SK-N-MC (cell line): ENCODE data around the gene KIAA1755.

ENCODE experiments used
- DNase-seq: peaks from one replicate; pipeline ENCODE4 v3.0.0-alpha.2; 2011; ENCODE audit warnings: low read depth, low spot score
- H3K27ac ChIP-seq: fragments of 200-600 bp; sonication (generic); 2 replicates; pipeline ENCODE4 v1.5.1; 2016; ENCODE audit warnings: mixed run types
- H3K36me3 ChIP-seq: fragments of 200-600 bp; sonication (generic); 2 replicates; pipeline ENCODE4 v1.6.1; 2017; ENCODE audit warnings: antibody characterized with exemption, low read length, mixed read lengths; ENCODE audit not compliant: insufficient read depth
- H3K4me3 ChIP-seq: fragments of 200-600 bp; sonication (generic); 2 replicates; pipeline ENCODE4 v1.5.1; 2016
- H3K9ac ChIP-seq: fragments of 200-600 bp; sonication (generic); 2 replicates; pipeline ENCODE4 v1.8.0; 2017; ENCODE audit warnings: mixed run types, mixed read lengths; ENCODE audit not compliant: insufficient read length
- H3K9me3 ChIP-seq: fragments of 200-600 bp; sonication (generic); 2 replicates; pipeline ENCODE4 v1.6.1; 2017; ENCODE audit warnings: low read depth, mild to moderate bottlenecking, antibody characterized with exemption, low read length, moderate library complexity, mixed read lengths
- EZH2 ChIP-seq: fragments of 200-600 bp; sonication (generic); IDR thresholded peaks from one replicate; pipeline ENCODE4 v1.6.1; 2017; ENCODE audit warnings: antibody characterized with exemption
- FOXP2 ChIP-seq: optimal IDR thresholded peaks from 2 replicates; pipeline ENCODE3; 2011; ENCODE audit warnings: mild to moderate bottlenecking, moderate library complexity; ENCODE audit not compliant: insufficient read depth; ENCODE audit errors: extremely low read length, control extremely low read depth
- POLR2AphosphoS5 ChIP-seq: IDR thresholded peaks from 2 replicates; pipeline ENCODE4 v1.6.1; 2012; ENCODE audit warnings: mild to moderate bottlenecking, low read depth, low read length, borderline replicate concordance

The KIAA1755 gene

GRCh38 chr20:38278763-38279162 lies 18.2 kb upstream of the KIAA1755 start:
- Histone ChIP-seq H3K27ac (no peak overlapping the region), H3K9me3 (no peaks in the 10 kb centered on the region), H3K9ac (no peak overlapping the region), H3K36me3 (no peaks in the 10 kb centered on the region), H3K4me3 (no peak overlapping the region)
- no peak for DNase-seq
- TF ChIP-seq FOXP2 (no peak), POLR2AphosphoS5 (no peak), EZH2 (no peak)

- H3K9me3 ChIP-seq = no peaks in the 10 kb centered on the region
- no peak for TF ChIP-seq POLR2AphosphoS5
- no peak overlapping the region for H3K27ac ChIP-seq
- no peaks in the 10 kb centered on the region for H3K36me3 ChIP-seq
- H3K4me3 ChIP-seq = no peak overlapping the region
- no peak for DNase-seq
- no peak overlapping the region for H3K9ac ChIP-seq
Observed at GRCh38 chr20:38278131-38278530, 17.6 kb upstream of the KIAA1755 start.

- Histone ChIP-seq H3K9ac (no peak overlapping the region), H3K4me3 (no peak overlapping the region), H3K27ac (no peak overlapping the region), H3K36me3 (no peaks in the 10 kb centered on the region), H3K9me3 (no peaks in the 10 kb centered on the region)
- TF ChIP-seq FOXP2 = no peak
- TF ChIP-seq EZH2 = no peak
- no peak for TF ChIP-seq POLR2AphosphoS5
- no peak for DNase-seq
Observed at GRCh38 chr20:38277691-38278090, 17.2 kb upstream of the KIAA1755 start.

- no peaks in the 10 kb centered on the region for H3K9me3 ChIP-seq
- no peak overlapping the region for H3K27ac ChIP-seq
- H3K4me3 ChIP-seq = no peak overlapping the region
- H3K36me3 ChIP-seq = no peaks in the 10 kb centered on the region
- H3K9ac ChIP-seq = no peak overlapping the region
- no peak for TF ChIP-seq EZH2
- TF ChIP-seq POLR2AphosphoS5 = no peak
- no peak for TF ChIP-seq FOXP2
- no peak for DNase-seq
Observed at GRCh38 chr20:38277285-38277684, 16.8 kb upstream of the KIAA1755 start.

- TF ChIP-seq POLR2AphosphoS5 (no peak), FOXP2 (no peak), EZH2 (no peak)
- no peak overlapping the region for H3K4me3 ChIP-seq
- no peak overlapping the region for H3K27ac ChIP-seq
- H3K9me3 ChIP-seq = no peaks in the 10 kb centered on the region
- no peaks in the 10 kb centered on the region for H3K36me3 ChIP-seq
- no peak overlapping the region for H3K9ac ChIP-seq
- no peak for DNase-seq
Observed at GRCh38 chr20:38275815-38276550, 15.4 kb upstream of the KIAA1755 start.

GRCh38 chr20:38272961-38273360 lies 12.4 kb upstream of the KIAA1755 start:
- TF ChIP-seq POLR2AphosphoS5 = no peak
- no peak for TF ChIP-seq EZH2
- no peak for TF ChIP-seq FOXP2
- no peak for DNase-seq
- H3K36me3 ChIP-seq = no peaks in the 10 kb centered on the region
- H3K4me3 ChIP-seq = no peak overlapping the region
- H3K27ac ChIP-seq = no peak overlapping the region
- no peak overlapping the region for H3K9ac ChIP-seq
- H3K9me3 ChIP-seq = no peaks in the 10 kb centered on the region

GRCh38 chr20:38272398-38272797 lies 11.9 kb upstream of the KIAA1755 start:
- Histone ChIP-seq H3K9ac (no peak overlapping the region), H3K9me3 (no peaks in the 10 kb centered on the region), H3K4me3 (no peak overlapping the region), H3K27ac (no peak overlapping the region), H3K36me3 (no peaks in the 10 kb centered on the region)
- TF ChIP-seq POLR2AphosphoS5 = no peak
- no peak for TF ChIP-seq FOXP2
- TF ChIP-seq EZH2 = no peak
- DNase-seq = no peak

- Histone ChIP-seq H3K36me3 (no peaks in the 10 kb centered on the region), H3K9me3 (no peaks in the 10 kb centered on the region), H3K9ac (no peak overlapping the region), H3K4me3 (no peak overlapping the region), H3K27ac (no peak overlapping the region)
- DNase-seq = no peak
- TF ChIP-seq FOXP2 = no peak
- TF ChIP-seq EZH2 = no peak
- no peak for TF ChIP-seq POLR2AphosphoS5
Observed at GRCh38 chr20:38271608-38272120, 11.1 kb upstream of the KIAA1755 start.
